WTC11 (cell line): ENCODE measurements around the gene RFNG. TPM values are rescaled to one million over a fixed set of nuclear protein-coding genes. Genes with fewer than 3 reads are reported as not detected.

Source experiments
- ATAC-seq: fragments of 200-7000 bp; cut with Tn5 transposase; 2 replicates; pipeline ENCODE4 v1.10.0; 2021; ENCODE audit warnings: mild to moderate bottlenecking, moderate library complexity
- CTCF ChIA-PET: fragments of 300-600 bp; sonication (Branson Sonifier 250); formaldehyde crosslinking; loops from one replicate; lab custom pipeline; 2021; ENCODE audit warnings: antibody characterized with exemption; lab: Charles Lee
- POLR2A ChIA-PET: fragments of 350-600 bp; sonication (Branson Sonifier 250); formaldehyde crosslinking; loops from one replicate; lab custom pipeline; 2021; ENCODE audit warnings: antibody characterized with exemption; lab: Charles Lee
- DNase-seq: peaks from one replicate; pipeline ENCODE4 v3.0.0; 2021; ENCODE audit warnings: low spot score
- H3K27ac Mint-ChIP-seq: 2 replicates; pipeline ENCODE4 v1.8.0; 2021; ENCODE audit warnings: mixed read lengths
- H3K27me3 Mint-ChIP-seq: 2 replicates; pipeline ENCODE4 v1.8.0; 2021; ENCODE audit warnings: low read depth, mild to moderate bottlenecking, moderate library complexity, mixed read lengths
- H3K36me3 Mint-ChIP-seq: 2 replicates; pipeline ENCODE4 v1.8.0; 2021; ENCODE audit warnings: mixed read lengths
- H3K4me1 Mint-ChIP-seq: 2 replicates; pipeline ENCODE4 v1.8.0; 2022; ENCODE audit warnings: mixed read lengths
- H3K4me3 Mint-ChIP-seq: 2 replicates; pipeline ENCODE4 v1.8.0; 2021; ENCODE audit warnings: mild to moderate bottlenecking, moderate library complexity, mixed read lengths
- H3K9me3 Mint-ChIP-seq: 2 replicates; pipeline ENCODE4 v1.8.0; 2021; ENCODE audit warnings: mixed read lengths
- ATF1 ChIP-seq: sonication (generic); formaldehyde crosslinking; IDR thresholded peaks from 2 replicates; pipeline ENCODE4 v1.8.1; 2023; ENCODE audit warnings: mild to moderate bottlenecking, moderate library complexity, missing genetic modification reagents
- CREM ChIP-seq: sonication (generic); formaldehyde crosslinking; IDR thresholded peaks from 2 replicates; pipeline ENCODE4 v1.8.1; 2022; ENCODE audit warnings: mild to moderate bottlenecking, missing genetic modification reagents, moderate library complexity
- EMX1 ChIP-seq: fragments of 250-450 bp; sonication (Bioruptor Pico); IDR thresholded peaks from 2 replicates; pipeline ENCODE4 v1.8.0; 2021; ENCODE audit warnings: mild to moderate bottlenecking
- ESRRA ChIP-seq: sonication (generic); formaldehyde crosslinking; IDR thresholded peaks from 2 replicates; pipeline ENCODE4 v1.8.1; 2022; ENCODE audit warnings: mild to moderate bottlenecking, missing genetic modification reagents, borderline replicate concordance
- ETV6 ChIP-seq: sonication (generic); formaldehyde crosslinking; IDR thresholded peaks from 2 replicates; pipeline ENCODE4 v1.8.1; 2022; ENCODE audit warnings: mild to moderate bottlenecking, missing genetic modification reagents
- GABPB1 ChIP-seq: sonication (generic); formaldehyde crosslinking; IDR thresholded peaks from 2 replicates; pipeline ENCODE4 v1.8.1; 2023; ENCODE audit warnings: mild to moderate bottlenecking, missing genetic modification reagents
- MYBL2 ChIP-seq: sonication (generic); formaldehyde crosslinking; IDR thresholded peaks from 2 replicates; pipeline ENCODE4 v1.8.1; 2023; ENCODE audit warnings: mild to moderate bottlenecking, moderate library complexity, missing genetic modification reagents
- NFE2L1 ChIP-seq: sonication (generic); formaldehyde crosslinking; IDR thresholded peaks from 2 replicates; pipeline ENCODE4 v1.8.1; 2023; ENCODE audit warnings: missing genetic modification reagents
- NR1H2 ChIP-seq: sonication (generic); formaldehyde crosslinking; IDR thresholded peaks from 2 replicates; pipeline ENCODE4 v1.9.0; 2021; ENCODE audit warnings: mild to moderate bottlenecking, moderate library complexity, missing genetic modification reagents
- RELA ChIP-seq: sonication (generic); formaldehyde crosslinking; IDR thresholded peaks from 2 replicates; pipeline ENCODE4 v1.8.1; 2022; ENCODE audit warnings: missing genetic modification reagents, mild to moderate bottlenecking, borderline replicate concordance
- SOX15 ChIP-seq: fragments of 250-450 bp; sonication (Bioruptor Pico); IDR thresholded peaks from 2 replicates; pipeline ENCODE4 v1.9.0; 2021; ENCODE audit warnings: mild to moderate bottlenecking
- TEAD4 ChIP-seq: sonication (generic); formaldehyde crosslinking; IDR thresholded peaks from 2 replicates; pipeline ENCODE4 v1.8.0; 2022; ENCODE audit warnings: mild to moderate bottlenecking, missing genetic modification reagents
- ZNF219 ChIP-seq: sonication (generic); formaldehyde crosslinking; IDR thresholded peaks from 2 replicates; pipeline ENCODE4 v1.8.0; 2023; ENCODE audit warnings: missing genetic modification reagents, mild to moderate bottlenecking, borderline replicate concordance
- ZNF263 ChIP-seq: sonication (generic); formaldehyde crosslinking; IDR thresholded peaks from 2 replicates; pipeline ENCODE4 v1.8.1; 2022; ENCODE audit warnings: low read depth, mild to moderate bottlenecking, moderate library complexity, missing genetic modification reagents
- ZNF423 ChIP-seq: fragments of 250-450 bp; sonication (Bioruptor Pico); IDR thresholded peaks from 2 replicates; pipeline ENCODE4 v2.1.2; 2022; ENCODE audit warnings: mild to moderate bottlenecking, moderate library complexity
- ZNF671 ChIP-seq: fragments of 250-450 bp; sonication (Bioruptor Pico); IDR thresholded peaks from 2 replicates; pipeline ENCODE4 v1.8.0; 2021; ENCODE audit warnings: mild to moderate bottlenecking
- total RNA-seq: library from RNA; stranded (reverse); gene quantifications from 3 replicates; pipeline ENCODE4 v1.2.3, GENCODE V29; 2021
- TF ChIP-seq, protein P1 (sequence below): sonication (generic); formaldehyde crosslinking; IDR thresholded peaks from 2 replicates; pipeline ENCODE4 v1.8.1; 2023; ENCODE audit warnings: mild to moderate bottlenecking, moderate library complexity, missing genetic modification reagents
- TF ChIP-seq, protein P2 (sequence below): sonication (generic); formaldehyde crosslinking; IDR thresholded peaks from 2 replicates; pipeline ENCODE4 v1.8.1; 2023; ENCODE audit warnings: mild to moderate bottlenecking, missing genetic modification reagents, moderate library complexity
- TF ChIP-seq, protein P3 (sequence below): sonication (generic); formaldehyde crosslinking; conservative IDR thresholded peaks from 2 replicates; pipeline ENCODE4 v1.8.1; 2022; ENCODE audit warnings: mild to moderate bottlenecking, missing genetic modification reagents
- TF ChIP-seq, protein P4 (sequence below): sonication (generic); formaldehyde crosslinking; IDR thresholded peaks from 2 replicates; pipeline ENCODE4 v1.8.0; 2022; ENCODE audit warnings: mild to moderate bottlenecking, missing genetic modification reagents
- TF ChIP-seq, protein P5 (sequence below): fragments of 250-450 bp; sonication (Bioruptor Pico); conservative IDR thresholded peaks from 2 replicates; pipeline ENCODE4 v1.9.0; 2021; ENCODE audit warnings: mild to moderate bottlenecking
- TF ChIP-seq, protein P6 (sequence below): sonication (generic); formaldehyde crosslinking; IDR thresholded peaks from 2 replicates; pipeline ENCODE4 v1.8.0; 2022; ENCODE audit warnings: mild to moderate bottlenecking, missing genetic modification reagents

The RFNG gene
- total RNA-seq, 1 experiment from 2014 or later, result 41.6 TPM

DNA sequence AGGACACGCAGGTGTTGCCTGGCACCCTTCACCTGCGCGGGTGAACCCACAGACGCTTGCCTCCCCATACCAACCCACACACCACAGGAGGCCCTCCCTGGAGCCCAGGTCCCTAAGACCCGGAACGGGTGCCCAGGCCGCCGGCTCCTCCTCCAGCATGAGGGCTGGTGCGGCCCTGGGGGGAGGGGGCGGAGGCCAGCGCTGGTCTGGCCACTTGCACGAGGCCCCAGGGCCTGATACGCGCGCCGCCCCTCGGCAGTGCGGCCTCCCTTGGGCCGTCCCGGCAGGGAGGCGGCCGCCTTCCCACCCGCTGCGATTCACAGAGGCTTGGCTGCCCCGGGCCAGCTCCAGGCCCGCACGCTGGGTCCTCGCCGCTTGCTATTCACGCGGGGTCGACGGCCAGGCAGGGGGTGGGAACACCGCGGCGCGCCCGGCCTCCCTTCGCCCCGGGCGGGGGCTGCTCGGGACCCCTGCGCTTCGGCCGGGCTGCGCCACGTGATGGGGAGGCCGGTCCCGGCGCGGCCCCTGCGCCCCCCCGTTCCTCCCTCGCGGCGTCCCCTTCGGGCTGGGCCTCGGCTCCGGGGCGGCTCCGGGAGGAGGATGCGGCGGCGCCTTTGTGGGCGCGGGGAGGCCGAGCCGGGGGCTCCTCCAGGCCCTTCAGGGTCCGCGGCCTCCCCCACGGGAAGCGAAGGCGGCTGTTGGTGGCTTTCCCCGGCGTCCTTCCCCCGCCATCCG is 45.7 kb upstream of the RFNG start:
- Mint-ChIP-seq H3K9me3 (no peaks in the 10 kb centered on the region), H3K4me1 (peaks cover 21% of the 10 kb centered on the region), H3K36me3 (peaks cover 7% of the 10 kb centered on the region), H3K27me3 (no peaks in the 10 kb centered on the region), H3K27ac (0 out of 2 replicates have a peak overlapping the region, but pooled peaks have one; percentile 41)
- ATAC-seq (no peak), DNase-seq (no peak)
- TF ChIP-seq ZNF219 (CRISPR knock-in tag) (0 out of 2 replicates have a peak, but pooled peaks have one; percentile 14), GABPB1 (peak; percentile 16; the same call in 1 of the 2 replicates), ZNF423 (CRISPR knock-in tag) (peak; percentile 83), ATF1 (CRISPR knock-in tag) (no peak), ZNF671 (CRISPR knock-in tag) (no peak), ETV6 (CRISPR knock-in tag) (peak; percentile 38; the same call in 1 of the 2 replicates), SOX15 (CRISPR knock-in tag) (no peak), NR1H2 (CRISPR knock-in tag) (no peak), NFE2L1 (CRISPR knock-in tag) (no peak), ZNF263 (CRISPR knock-in tag) (no peak), CREM (CRISPR knock-in tag) (no peak), TEAD4 (no peak), ESRRA (CRISPR knock-in tag) (peak; percentile 47; the same call in 1 of the 2 replicates), RELA (CRISPR knock-in tag) (0 out of 2 replicates have a peak, but pooled peaks have one; percentile 53), EMX1 (CRISPR knock-in tag) (no peak), MYBL2 (CRISPR knock-in tag) (0 out of 2 replicates have a peak, but pooled peaks have one; percentile 13)
- TF ChIP-seq, protein P1, sequence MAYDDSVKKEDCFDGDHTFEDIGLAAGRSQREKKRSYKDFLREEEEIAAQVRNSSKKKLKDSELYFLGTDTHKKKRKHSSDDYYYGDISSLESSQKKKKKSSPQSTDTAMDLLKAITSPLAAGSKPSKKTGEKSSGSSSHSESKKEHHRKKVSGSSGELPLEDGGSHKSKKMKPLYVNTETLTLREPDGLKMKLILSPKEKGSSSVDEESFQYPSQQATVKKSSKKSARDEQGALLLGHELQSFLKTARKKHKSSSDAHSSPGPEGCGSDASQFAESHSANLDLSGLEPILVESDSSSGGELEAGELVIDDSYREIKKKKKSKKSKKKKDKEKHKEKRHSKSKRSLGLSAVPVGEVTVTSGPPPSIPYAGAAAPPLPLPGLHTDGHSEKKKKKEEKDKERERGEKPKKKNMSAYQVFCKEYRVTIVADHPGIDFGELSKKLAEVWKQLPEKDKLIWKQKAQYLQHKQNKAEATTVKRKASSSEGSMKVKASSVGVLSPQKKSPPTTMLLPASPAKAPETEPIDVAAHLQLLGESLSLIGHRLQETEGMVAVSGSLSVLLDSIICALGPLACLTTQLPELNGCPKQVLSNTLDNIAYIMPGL, result peak; percentile 65
- TF ChIP-seq, protein P2, sequence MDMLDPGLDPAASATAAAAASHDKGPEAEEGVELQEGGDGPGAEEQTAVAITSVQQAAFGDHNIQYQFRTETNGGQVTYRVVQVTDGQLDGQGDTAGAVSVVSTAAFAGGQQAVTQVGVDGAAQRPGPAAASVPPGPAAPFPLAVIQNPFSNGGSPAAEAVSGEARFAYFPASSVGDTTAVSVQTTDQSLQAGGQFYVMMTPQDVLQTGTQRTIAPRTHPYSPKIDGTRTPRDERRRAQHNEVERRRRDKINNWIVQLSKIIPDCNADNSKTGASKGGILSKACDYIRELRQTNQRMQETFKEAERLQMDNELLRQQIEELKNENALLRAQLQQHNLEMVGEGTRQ (CRISPR knock-in tag), result peak; percentile 64
- TF ChIP-seq, protein P3, sequence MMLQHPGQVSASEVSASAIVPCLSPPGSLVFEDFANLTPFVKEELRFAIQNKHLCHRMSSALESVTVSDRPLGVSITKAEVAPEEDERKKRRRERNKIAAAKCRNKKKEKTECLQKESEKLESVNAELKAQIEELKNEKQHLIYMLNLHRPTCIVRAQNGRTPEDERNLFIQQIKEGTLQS (CRISPR knock-in tag), result no peak
- TF ChIP-seq, protein P4, sequence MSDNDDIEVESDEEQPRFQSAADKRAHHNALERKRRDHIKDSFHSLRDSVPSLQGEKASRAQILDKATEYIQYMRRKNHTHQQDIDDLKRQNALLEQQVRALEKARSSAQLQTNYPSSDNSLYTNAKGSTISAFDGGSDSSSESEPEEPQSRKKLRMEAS (CRISPR knock-in tag), result peak; percentile 70
- TF ChIP-seq, protein P5, sequence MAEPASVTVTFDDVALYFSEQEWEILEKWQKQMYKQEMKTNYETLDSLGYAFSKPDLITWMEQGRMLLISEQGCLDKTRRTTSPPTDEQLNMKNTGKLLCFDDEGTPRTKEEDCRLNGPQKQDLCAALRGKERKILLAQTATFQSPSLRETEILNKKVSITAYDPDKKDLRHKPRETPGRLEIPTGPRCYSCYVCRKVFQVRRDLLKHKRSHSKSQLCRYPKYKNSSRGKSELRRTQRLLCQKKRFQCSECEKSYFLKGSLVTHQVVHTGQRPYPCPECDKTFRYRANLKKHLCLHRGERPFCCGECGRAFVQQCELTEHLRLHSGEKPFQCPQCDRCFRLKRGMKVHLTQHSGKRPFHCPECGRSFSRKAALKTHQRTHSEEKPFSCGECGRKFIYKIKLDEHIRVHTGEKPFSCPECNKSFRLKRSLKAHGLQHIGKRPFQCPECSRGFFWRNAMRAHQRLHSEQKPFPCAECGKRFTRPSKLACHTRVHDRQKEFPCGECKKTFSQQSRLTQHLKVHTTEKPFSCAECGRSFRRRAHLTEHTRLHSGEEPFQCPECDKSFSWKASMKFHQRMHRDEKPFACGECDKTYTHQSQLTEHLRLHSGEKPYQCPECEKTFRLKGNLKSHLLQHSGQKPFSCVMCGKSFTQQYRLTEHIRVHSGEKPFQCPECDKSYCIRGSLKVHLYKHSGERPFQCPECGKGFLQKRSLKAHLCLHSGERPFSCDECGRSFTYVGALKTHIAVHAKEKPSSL (CRISPR knock-in tag), result no peak
- TF ChIP-seq, protein P6, sequence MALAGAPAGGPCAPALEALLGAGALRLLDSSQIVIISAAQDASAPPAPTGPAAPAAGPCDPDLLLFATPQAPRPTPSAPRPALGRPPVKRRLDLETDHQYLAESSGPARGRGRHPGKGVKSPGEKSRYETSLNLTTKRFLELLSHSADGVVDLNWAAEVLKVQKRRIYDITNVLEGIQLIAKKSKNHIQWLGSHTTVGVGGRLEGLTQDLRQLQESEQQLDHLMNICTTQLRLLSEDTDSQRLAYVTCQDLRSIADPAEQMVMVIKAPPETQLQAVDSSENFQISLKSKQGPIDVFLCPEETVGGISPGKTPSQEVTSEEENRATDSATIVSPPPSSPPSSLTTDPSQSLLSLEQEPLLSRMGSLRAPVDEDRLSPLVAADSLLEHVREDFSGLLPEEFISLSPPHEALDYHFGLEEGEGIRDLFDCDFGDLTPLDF (CRISPR knock-in tag), result no peak
- TF ChIP-seq, all 79 proteins: peak for 10
- CTCF ChIA-PET, result interaction anchor here (1.0 to 2.9 kb wide), 5 partner anchors 9 to 66 kb away, joined by 3 to 18 read pairs (median 8); partner anchors contain the start of genes DCXR and RAC3
- POLR2A ChIA-PET, result interaction anchor here (0.9 to 1.7 kb wide), 4 partner anchors 9 to 160 kb away, joined by 3 to 11 read pairs (median 4); partner anchors contain the start of genes DCXR and PYCR1
- peak overlapping the region; percentile 69 for H3K4me3 Mint-ChIP-seq
